GM12874 (cell line): Measurements from ENCODE around the gene MAGI2.

ENCODE experiments used
- TF ChIP-seq, protein P1 (sequence below): IDR thresholded peaks from 2 replicates; pipeline ENCODE4 v1.5.1; 2011; ENCODE audit warnings: low read depth, mild to moderate bottlenecking, control low read depth, low read length, moderate library complexity; ENCODE audit not compliant: insufficient read depth

The MAGI2 gene

DNA sequence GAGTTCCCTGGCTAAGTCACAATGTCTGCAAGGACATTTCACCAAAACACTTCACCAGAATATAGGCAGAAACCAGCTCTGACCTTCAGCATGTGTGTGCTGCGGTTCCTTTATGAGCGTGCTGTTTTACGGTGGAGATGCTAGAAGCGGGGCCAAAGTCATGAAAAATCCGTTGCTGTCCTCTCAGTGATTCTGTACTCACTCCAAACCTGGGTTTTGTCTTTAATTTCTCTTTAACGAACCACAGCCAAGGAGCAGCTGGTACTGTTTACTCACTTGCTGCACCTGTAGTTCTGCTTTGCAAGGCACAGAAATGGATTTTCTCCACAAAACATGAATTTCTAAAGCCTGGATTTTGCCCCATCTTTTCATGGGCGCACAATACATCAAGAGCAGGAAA, 1015.0 kb downstream of the MAGI2 start:
- TF ChIP-seq, protein P1, sequence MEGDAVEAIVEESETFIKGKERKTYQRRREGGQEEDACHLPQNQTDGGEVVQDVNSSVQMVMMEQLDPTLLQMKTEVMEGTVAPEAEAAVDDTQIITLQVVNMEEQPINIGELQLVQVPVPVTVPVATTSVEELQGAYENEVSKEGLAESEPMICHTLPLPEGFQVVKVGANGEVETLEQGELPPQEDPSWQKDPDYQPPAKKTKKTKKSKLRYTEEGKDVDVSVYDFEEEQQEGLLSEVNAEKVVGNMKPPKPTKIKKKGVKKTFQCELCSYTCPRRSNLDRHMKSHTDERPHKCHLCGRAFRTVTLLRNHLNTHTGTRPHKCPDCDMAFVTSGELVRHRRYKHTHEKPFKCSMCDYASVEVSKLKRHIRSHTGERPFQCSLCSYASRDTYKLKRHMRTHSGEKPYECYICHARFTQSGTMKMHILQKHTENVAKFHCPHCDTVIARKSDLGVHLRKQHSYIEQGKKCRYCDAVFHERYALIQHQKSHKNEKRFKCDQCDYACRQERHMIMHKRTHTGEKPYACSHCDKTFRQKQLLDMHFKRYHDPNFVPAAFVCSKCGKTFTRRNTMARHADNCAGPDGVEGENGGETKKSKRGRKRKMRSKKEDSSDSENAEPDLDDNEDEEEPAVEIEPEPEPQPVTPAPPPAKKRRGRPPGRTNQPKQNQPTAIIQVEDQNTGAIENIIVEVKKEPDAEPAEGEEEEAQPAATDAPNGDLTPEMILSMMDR: no peak

DNA sequence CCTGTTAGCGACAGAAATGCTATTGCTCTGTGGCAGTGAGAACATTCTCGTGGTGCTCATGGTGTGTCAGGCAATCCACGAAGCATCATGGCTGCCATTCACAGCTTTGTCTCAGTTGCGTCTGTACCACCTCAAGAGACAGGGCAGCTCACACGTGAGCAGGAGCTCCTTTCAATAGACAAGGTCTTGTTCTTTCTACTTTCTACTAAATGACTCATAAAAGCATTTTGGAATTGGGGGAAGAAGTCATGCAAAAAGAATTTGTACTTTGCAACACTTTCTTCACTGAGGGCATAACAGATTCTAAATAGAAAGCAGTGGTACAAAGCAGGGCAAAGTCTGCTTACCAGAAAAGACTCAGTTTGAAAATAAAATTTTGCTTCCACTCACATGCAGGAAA, 1016.3 kb downstream of the MAGI2 start:
- TF ChIP-seq, protein P1: no peak

DNA sequence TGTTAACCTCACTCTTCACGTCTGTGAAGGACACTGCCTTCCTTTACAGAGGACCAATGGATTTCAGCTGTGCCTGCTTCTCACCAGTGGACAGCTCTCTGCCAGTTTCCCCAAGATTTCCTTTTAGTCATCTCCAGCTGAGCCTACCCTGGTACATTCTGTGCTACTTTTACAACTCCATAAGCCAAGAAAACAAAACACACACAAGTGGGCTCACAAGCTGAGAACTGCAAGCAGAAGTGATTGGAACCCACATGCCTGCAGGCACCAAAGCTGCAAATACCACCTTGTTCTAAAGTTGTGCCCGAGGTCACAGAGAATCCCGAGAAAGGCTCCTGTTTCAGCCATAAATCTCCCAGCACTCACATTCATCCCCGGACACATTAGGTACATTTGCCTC, 1018.1 kb downstream of the MAGI2 start:
- TF ChIP-seq, protein P1: no peak

DNA sequence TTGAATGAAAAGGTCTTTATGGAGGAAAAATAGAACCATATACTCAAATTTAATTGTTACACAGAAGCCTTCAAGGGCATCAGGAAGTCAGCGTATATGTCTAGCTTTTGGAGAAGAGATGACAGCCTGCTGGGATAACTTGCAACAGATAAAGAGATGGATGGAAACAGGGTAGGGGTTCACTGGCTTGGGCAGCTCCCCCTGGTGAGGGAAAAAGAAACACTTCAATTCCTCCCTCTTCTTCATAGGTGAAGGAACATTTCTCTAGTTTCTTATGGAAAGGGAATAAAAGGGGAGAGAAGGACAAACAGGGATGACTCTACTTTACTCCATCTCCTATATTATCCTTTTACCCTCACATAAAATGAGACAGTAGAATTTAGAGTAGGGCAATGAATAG, 1019.2 kb downstream of the MAGI2 start:
- TF ChIP-seq, protein P1: no peak

DNA sequence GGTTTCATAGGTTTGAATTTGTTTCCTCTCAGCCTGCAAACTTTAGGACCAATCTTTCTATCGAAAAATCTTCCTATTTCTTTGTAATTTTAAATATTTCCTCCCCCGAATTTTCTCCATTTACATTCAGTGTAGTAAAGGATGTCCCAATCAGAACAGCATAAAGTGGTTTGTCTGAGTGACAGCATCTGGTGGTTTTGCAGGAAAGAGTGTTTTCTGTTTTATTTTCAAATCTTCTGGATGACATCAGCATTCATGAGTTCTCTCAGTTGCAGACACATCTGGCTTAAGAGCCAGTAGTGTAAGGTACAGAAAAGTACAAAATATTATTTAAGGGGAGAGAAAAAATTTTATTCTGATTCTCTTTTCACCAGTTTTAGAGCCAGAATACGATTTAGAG, 1020.0 kb downstream of the MAGI2 start:
- TF ChIP-seq, protein P1: no peak

DNA sequence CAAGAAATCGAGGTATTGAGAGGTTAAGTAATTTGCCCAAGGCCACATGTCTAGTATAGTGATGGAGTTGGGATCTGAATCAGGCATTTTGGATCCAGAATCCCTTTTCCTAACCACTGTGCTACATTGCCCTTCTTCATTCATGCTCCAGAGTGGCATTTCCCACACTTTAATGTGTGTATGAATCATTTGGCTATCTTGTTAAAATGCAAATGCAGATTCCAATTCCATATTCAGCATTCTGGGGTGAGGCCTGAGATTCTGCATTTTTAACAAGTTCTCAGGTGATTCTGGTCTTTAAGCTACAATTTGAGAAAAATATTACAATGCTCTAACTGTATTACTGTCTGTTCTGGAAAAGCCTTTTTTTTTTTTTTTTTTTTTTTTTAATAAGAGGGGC, 1023.6 kb downstream of the MAGI2 start:
- TF ChIP-seq, protein P1: no peak

DNA sequence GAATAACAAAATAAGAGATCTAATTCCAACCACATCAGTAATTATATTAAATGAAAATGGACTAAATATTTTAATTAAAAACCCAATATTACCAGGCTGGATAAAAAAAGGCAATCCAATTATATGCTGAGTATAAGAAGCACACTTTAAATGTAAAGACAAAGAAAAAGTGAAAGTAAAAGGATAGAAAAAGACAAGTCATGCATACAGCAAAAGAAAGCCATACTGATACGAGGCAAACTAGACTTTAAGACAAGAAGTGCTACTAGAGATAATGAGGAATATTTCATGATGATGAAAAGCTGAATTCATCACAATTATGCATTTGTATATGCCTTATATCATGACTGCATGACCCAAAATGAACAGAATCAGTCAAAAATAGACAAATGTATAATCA, 1026.3 kb downstream of the MAGI2 start:
- TF ChIP-seq, protein P1: no peak

DNA sequence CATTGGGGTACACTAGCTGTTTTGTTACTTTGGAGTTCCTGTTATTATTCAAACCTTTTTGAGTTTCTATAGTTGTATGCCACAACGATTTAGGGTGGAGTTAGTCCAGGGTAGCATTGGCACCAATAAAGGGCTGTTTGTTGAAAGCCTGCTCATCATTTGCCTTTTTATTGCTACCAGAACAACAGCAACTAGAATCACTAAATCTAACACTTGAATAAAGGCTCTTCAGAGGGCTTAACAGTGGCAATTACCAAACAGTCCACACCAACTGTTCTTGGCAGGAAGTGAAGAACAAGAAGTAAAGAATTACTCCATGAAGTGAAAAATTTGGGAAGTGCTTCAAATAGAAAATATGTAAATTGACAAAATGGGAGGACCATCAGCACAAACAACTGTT, 1033.5 kb downstream of the MAGI2 start:
- TF ChIP-seq, protein P1: no peak
